Activated naive CD4-positive, alpha-beta T cell treated with anti-CD3 and anti-CD28 coated beads, Interleukin-2, amount 50 U/mL, for 16 hours (primary cell): ENCODE measurements around the gene HCRTR1.

Experiments used
- DNase-seq: peaks from one replicate; pipeline ENCODE4 v3.0.0-alpha.2; 2020

The HCRTR1 gene

DNA sequence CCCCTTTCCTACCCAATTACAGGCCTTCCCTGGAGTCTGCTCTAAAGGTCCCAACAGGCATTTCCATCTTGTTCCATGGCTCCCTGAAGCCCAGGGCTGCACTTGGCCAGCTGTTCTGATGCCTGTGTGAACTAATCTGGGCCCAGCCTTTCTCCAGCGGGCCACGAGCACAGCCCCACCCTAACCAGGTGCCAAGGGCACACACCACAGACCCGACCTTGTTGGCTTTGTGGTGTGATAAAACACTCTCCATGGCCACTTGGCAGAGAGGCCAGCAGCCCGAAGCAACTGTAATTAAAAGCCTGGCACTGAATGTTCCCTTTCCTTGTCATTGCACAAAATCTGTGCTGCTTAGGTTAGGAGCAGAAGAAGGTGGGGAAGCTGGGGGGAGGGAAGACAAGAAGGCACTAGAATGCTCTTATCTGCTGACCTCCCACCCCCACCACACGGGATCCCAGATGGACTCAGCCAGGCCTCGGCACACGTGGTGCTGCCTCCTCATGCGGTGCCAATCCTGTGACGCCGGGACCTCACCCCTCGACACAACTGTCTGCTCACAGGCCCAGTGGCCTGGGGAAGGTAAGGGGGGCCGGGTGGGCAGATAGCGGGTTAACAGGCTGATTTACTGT, 9.9 kb downstream of the HCRTR1 start:
- no peak for DNase-seq

GRCh38 chr1:31627930-31628559, 10.6 kb downstream of the HCRTR1 start:
- no peak for DNase-seq

- no peak for DNase-seq
Measured at GRCh38 chr1:31628931-31629556, 11.6 kb downstream of the HCRTR1 start.

GRCh38 chr1:31632649-31633048, 15.2 kb downstream of the HCRTR1 start:
- no peak for DNase-seq

- DNase-seq = no peak
Measured at GRCh38 chr1:31633117-31633516, 15.6 kb downstream of the HCRTR1 start.

- DNase-seq = no peak
Measured at GRCh38 chr1:31637915-31638673, 20.6 kb downstream of the HCRTR1 start.

DNA sequence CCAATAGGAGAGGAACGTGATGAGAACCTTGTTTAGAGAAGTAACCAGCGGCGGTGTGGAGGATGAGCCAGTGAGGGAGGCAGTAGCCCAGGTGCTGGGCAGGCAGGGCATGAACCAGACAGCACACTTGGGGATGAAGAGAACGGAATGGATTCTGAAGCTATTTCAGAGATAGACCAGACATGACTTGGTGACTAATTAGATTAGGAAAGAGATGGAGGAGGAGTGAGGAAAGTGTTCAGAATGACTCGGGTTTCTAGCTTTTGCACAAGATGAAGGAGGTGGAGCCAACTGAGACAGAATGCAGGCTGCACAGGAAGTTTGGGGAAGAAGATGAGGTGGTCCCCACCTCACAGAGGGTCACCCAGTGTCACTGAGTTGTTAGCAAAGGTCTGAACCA, 22.1 kb downstream of the HCRTR1 start:
- DNase-seq = no peak

GRCh38 chr1:31640179-31640578, 22.7 kb downstream of the HCRTR1 start:
- no peak for DNase-seq

GRCh38 chr1:31640964-31641363, 23.5 kb downstream of the HCRTR1 start:
- DNase-seq = no peak

GRCh38 chr1:31642366-31642765, 24.9 kb downstream of the HCRTR1 start:
- no peak for DNase-seq

- no peak for DNase-seq
Measured at GRCh38 chr1:31642897-31643296, 25.4 kb downstream of the HCRTR1 start.

- DNase-seq = no peak
Measured at GRCh38 chr1:31643976-31644559, 26.6 kb downstream of the HCRTR1 start.

GRCh38 chr1:31644560-31645273, 27.2 kb downstream of the HCRTR1 start, which contains the start of gene PEF1:
PEF1 (minus strand) TSS chr1:31644876; CDS start chr1:31644864, 12 bp downstream.
- peak; percentile 100 for DNase-seq

GRCh38 chr1:31645274-31645568, 27.7 kb downstream of the HCRTR1 start:
- no peak for DNase-seq

- DNase-seq = no peak
Measured at GRCh38 chr1:31646259-31646960, 28.9 kb downstream of the HCRTR1 start.

DNA sequence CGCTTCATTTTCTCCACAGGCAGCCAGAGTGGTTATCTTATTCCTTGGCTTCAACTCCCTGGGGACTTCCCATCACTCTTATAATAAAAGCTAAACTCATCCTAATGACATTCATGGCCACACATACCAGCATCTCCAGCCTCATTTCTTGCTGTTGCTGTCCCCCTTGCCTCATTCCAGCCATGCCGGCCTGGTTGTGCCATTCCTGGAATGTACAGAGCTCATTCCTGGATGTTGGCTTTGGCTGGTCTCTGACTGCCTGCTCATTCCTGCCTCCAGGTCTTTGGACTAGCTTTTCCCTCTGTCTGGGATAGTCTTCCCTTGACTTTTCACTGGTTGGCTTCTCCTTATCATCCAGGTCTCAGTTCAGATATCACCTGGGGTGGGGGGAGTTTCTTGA, 29.6 kb downstream of the HCRTR1 start:
- DNase-seq = no peak

DNA sequence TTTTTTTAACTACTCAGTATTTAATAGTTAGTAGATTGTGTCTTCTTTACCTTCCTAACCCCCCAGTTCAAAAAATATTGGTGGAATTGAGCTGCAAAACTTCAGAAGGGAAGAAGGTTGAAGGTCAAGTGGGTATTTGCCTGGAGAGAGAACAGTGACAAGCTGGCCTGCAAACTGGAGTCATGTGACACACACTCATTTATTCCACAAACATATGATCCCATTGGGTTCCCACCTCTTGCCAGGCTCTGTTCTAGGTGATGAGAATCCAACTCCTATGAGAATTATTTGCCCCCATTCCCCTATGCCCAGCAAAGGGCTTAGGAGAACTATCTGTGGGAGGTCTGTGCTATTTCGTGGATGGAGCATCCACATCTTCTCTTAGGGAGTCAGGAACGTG, 30.7 kb downstream of the HCRTR1 start:
- DNase-seq = no peak

- no peak for DNase-seq
Measured at GRCh38 chr1:31648641-31649357, 31.3 kb downstream of the HCRTR1 start.

DNA sequence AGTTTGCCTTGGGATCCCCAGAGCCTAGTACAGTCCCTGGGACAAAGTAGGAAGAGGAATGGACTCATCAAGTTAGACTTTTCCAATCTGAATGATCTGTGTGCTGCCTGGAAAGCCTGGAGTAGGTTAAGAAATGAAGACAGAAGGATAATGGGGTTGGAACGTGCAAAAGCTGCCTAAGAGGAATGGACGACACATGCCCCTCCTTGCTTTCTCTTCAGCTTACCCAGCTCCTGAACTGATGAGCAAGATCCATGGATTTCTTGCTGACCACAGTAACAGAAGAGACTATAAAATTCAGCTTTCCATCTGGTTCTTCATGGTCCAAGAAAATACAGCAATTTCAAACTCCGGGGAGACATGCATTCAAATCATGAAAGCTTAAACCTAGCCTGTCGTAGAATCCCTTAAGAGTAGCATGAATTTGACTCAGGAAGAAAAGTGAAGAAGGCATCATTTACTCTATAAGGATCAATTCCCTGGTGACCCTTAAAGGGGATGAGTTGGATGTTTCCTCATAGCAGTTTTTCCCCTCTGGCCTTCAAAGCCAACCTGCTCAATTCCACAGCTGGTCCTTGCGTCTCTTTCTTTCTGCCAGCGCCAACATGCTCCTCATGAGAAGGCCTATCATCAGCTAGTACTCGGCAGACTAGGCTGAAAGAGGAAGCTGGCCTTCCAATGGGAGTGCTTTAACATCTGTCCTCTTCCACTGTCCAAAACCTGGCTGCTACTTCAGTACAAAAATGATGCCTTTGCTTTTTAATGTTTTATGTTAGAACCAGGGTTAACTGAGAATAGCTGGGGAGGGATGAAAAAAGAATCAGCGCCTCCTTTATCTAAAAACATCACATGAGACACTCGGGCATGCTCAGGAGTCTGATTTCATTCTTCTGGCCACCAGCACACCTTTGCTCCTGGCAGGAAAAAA, 32.9 kb downstream of the HCRTR1 start:
- no peak for DNase-seq

DNA sequence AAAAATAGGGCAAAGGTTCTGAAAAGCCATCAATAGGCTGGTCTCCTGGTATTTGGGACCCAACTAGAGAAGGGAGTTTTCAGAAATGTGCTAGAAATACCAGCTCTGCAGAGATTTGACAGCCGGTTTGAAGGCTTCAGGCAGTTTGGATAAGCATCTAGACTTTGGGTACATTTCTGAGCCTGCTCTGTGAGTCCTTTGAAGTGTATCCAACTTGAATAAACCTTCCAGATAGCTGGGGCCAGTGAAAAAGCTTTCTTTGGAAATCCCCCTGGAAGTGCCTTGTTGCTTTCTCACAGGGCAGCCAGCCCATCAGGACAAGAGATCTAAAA, 33.6 kb downstream of the HCRTR1 start:
- DNase-seq = no peak
